ENCODE results near the gene TBL1XR1. TPM values are rescaled to one million over a fixed set of nuclear protein-coding genes. Genes with fewer than 3 reads are reported as not detected.

TBL1XR1 gene
- polyA plus RNA-seq, 3 donors from 2014 or later, result 12.1 to 19.4 (median 13.0) TPM

- Mint-ChIP-seq H3K36me3 (peaks cover 39 to 53% (median 42%) of the 10 kb centered on the region in 3 donors), H3K9me3 (no peaks in the 10 kb centered on the region), H3K4me1 (peaks cover 6 to 28% of the 10 kb centered on the region in 2 donors)
Observed at GRCh38 chr3:177045222-177045621, 152.1 kb downstream of the TBL1XR1 start.

GRCh38 chr3:177041730-177042551 is 155.3 kb downstream of the TBL1XR1 start:
- peaks cover 25 to 52% (median 36%) of the 10 kb centered on the region in 3 donors for H3K36me3 Mint-ChIP-seq
- H3K4me3 Mint-ChIP-seq, result no peak overlapping the region
- H3K4me1 Mint-ChIP-seq, result peaks cover 12 to 33% of the 10 kb centered on the region in 2 donors
- no peak for DNase-seq
- peak overlapping the region in 4 of 6 donors; percentile 8 to 65 (median 36) for H3K27ac Mint-ChIP-seq
- no peaks in the 10 kb centered on the region for H3K9me3 Mint-ChIP-seq
- H3K27me3 Mint-ChIP-seq (ENCODE audit: low read depth in 3 of 3), result no peaks in the 10 kb centered on the region

More at GRCh38 chr3:177045222-177045621, 152.1 kb downstream of the TBL1XR1 start:
- no peaks in the 10 kb centered on the region for H3K27me3 Mint-ChIP-seq (ENCODE audit: low read depth in 3 of 3)
- H3K4me3 Mint-ChIP-seq, result no peak overlapping the region
- DNase-seq, result no peak
- H3K27ac Mint-ChIP-seq, result no peak overlapping the region

- Mint-ChIP-seq H3K36me3 (peaks cover 18 to 51% (median 40%) of the 10 kb centered on the region in 3 donors), H3K27ac (peak overlapping the region in 3 of 6 donors; percentile 8 to 65 (median 46)), H3K27me3 (ENCODE audit: low read depth in 3 of 3) (peaks cover 0 to 3% (median 0%) of the 10 kb centered on the region in 3 donors), H3K9me3 (no peaks in the 10 kb centered on the region), H3K4me3 (no peak overlapping the region), H3K4me1 (peaks cover 12 to 33% of the 10 kb centered on the region in 2 donors)
- no peak for DNase-seq
Observed at GRCh38 chr3:177041021-177041729, 156.1 kb downstream of the TBL1XR1 start.

GRCh38 chr3:177039490-177040274 is 157.6 kb downstream of the TBL1XR1 start:
- DNase-seq, result no peak
- H3K4me3 Mint-ChIP-seq, result no peak overlapping the region
- peaks cover 0 to 6% (median 0%) of the 10 kb centered on the region in 3 donors for H3K27me3 Mint-ChIP-seq (ENCODE audit: low read depth in 3 of 3)
- peaks cover 12 to 33% of the 10 kb centered on the region in 2 donors for H3K4me1 Mint-ChIP-seq
- peak overlapping the region in 1 of 6 donors; percentile 44 for H3K27ac Mint-ChIP-seq
- peaks cover 17 to 47% (median 37%) of the 10 kb centered on the region in 3 donors for H3K36me3 Mint-ChIP-seq
- H3K9me3 Mint-ChIP-seq, result no peaks in the 10 kb centered on the region

GRCh38 chr3:177037241-177037640 is 160.0 kb downstream of the TBL1XR1 start:
- no peak for DNase-seq
- peaks cover 12 to 27% of the 10 kb centered on the region in 2 donors for H3K4me1 Mint-ChIP-seq
- H3K9me3 Mint-ChIP-seq, result no peaks in the 10 kb centered on the region
- H3K27ac Mint-ChIP-seq, result no peak overlapping the region
- peaks cover 0 to 6% (median 0%) of the 10 kb centered on the region in 3 donors for H3K27me3 Mint-ChIP-seq (ENCODE audit: low read depth in 3 of 3)
- peaks cover 12 to 32% (median 23%) of the 10 kb centered on the region in 3 donors for H3K36me3 Mint-ChIP-seq
- H3K4me3 Mint-ChIP-seq, result no peak overlapping the region

- Mint-ChIP-seq H3K4me1 (peaks cover 6 to 13% of the 10 kb centered on the region in 2 donors), H3K4me3 (no peak overlapping the region), H3K9me3 (no peaks in the 10 kb centered on the region), H3K27ac (no peak overlapping the region), H3K27me3 (ENCODE audit: low read depth in 3 of 3) (peaks cover 0 to 9% (median 0%) of the 10 kb centered on the region in 3 donors), H3K36me3 (peaks cover 12 to 35% (median 16%) of the 10 kb centered on the region in 3 donors)
- no peak for DNase-seq
Observed at GRCh38 chr3:177035676-177036075, 161.6 kb downstream of the TBL1XR1 start.

GRCh38 chr3:177034832-177035475 is 162.3 kb downstream of the TBL1XR1 start:
- DNase-seq, result no peak
- H3K4me1 Mint-ChIP-seq, result peaks cover 6% of the 10 kb centered on the region in 2 donors
- H3K27me3 Mint-ChIP-seq (ENCODE audit: low read depth in 3 of 3), result peaks cover 0 to 9% (median 0%) of the 10 kb centered on the region in 3 donors
- H3K27ac Mint-ChIP-seq, result peak overlapping the region in 1 of 6 donors; percentile 64
- H3K4me3 Mint-ChIP-seq, result no peak overlapping the region
- peaks cover 13 to 38% (median 20%) of the 10 kb centered on the region in 3 donors for H3K36me3 Mint-ChIP-seq
- no peaks in the 10 kb centered on the region for H3K9me3 Mint-ChIP-seq

- H3K27me3 Mint-ChIP-seq (ENCODE audit: low read depth in 3 of 3), result peaks cover 0 to 3% (median 0%) of the 10 kb centered on the region in 3 donors
- no peaks in the 10 kb centered on the region for H3K9me3 Mint-ChIP-seq
- no peak overlapping the region for H3K4me3 Mint-ChIP-seq
- no peak for DNase-seq
- no peaks in the 10 kb centered on the region for H3K4me1 Mint-ChIP-seq
- H3K27ac Mint-ChIP-seq, result peak overlapping the region in 1 of 6 donors; percentile 53
- H3K36me3 Mint-ChIP-seq, result peaks cover 14 to 36% (median 16%) of the 10 kb centered on the region in 3 donors
Observed at GRCh38 chr3:177026505-177027277, 170.6 kb downstream of the TBL1XR1 start.

- DNase-seq, result no peak
- Mint-ChIP-seq H3K27me3 (ENCODE audit: low read depth in 3 of 3) (peaks cover 0 to 2% (median 0%) of the 10 kb centered on the region in 3 donors), H3K9me3 (no peaks in the 10 kb centered on the region), H3K36me3 (peaks cover 2 to 13% (median 7%) of the 10 kb centered on the region in 3 donors), H3K27ac (no peak overlapping the region), H3K4me1 (peaks cover 2 to 5% of the 10 kb centered on the region in 2 donors), H3K4me3 (no peak overlapping the region)
Observed at GRCh38 chr3:177015881-177016280, 181.4 kb downstream of the TBL1XR1 start.

- Mint-ChIP-seq H3K27me3 (ENCODE audit: low read depth in 3 of 3) (peaks cover 0 to 2% (median 0%) of the 10 kb centered on the region in 3 donors), H3K4me1 (no peaks in the 10 kb centered on the region), H3K27ac (no peak overlapping the region), H3K4me3 (no peak overlapping the region), H3K9me3 (no peaks in the 10 kb centered on the region), H3K36me3 (peaks cover 0 to 6% (median 6%) of the 10 kb centered on the region in 3 donors)
- no peak for DNase-seq
Observed at GRCh38 chr3:177013681-177014280, 183.5 kb downstream of the TBL1XR1 start.

- Mint-ChIP-seq H3K27me3 (ENCODE audit: low read depth in 3 of 3) (peaks cover 0 to 5% (median 0%) of the 10 kb centered on the region in 3 donors), H3K9me3 (peaks cover 0 to 14% (median 12%) of the 10 kb centered on the region in 6 donors), H3K36me3 (peaks cover 0 to 22% (median 14%) of the 10 kb centered on the region in 3 donors), H3K4me3 (no peak overlapping the region), H3K27ac (no peak overlapping the region), H3K4me1 (no peaks in the 10 kb centered on the region)
- DNase-seq, result no peak
Observed at GRCh38 chr3:177005718-177006405, 191.4 kb downstream of the TBL1XR1 start.
